HG03095 (cell line): Measurements from ENCODE around the gene RASA3.
"Not testable (repeated sequence)": the region's sequence is repeated elsewhere in the genome, so short reads cannot be mapped to it uniquely, and the experiment has no call there.

Experiments
- ATAC-seq: cut with Tn5 transposase; IDR thresholded peaks from one replicate; pipeline ENCODE4 v1.9.1; 2021; ENCODE audit warnings: moderate library complexity; ENCODE audit not compliant: unreplicated experiment

RASA3 gene

GRCh38 chr13:114115796-114116195, 16.6 kb downstream of the RASA3 start:
- ATAC-seq, result no peak

GRCh38 chr13:114115191-114115671, 17.2 kb downstream of the RASA3 start:
- no peak for ATAC-seq

GRCh38 chr13:114114666-114115065, 17.8 kb downstream of the RASA3 start:
- not testable (repeated sequence) for ATAC-seq

- ATAC-seq, result no peak
Measured at GRCh38 chr13:114114006-114114640, 18.3 kb downstream of the RASA3 start.

GRCh38 chr13:114113395-114113794, 19.0 kb downstream of the RASA3 start:
- not testable (repeated sequence) for ATAC-seq

- no peak for ATAC-seq
Measured at GRCh38 chr13:114112826-114113322, 19.5 kb downstream of the RASA3 start.

- ATAC-seq, result no peak
Measured at GRCh38 chr13:114112231-114112825, 20.1 kb downstream of the RASA3 start.

- no peak for ATAC-seq
Measured at GRCh38 chr13:114111577-114111976, 20.8 kb downstream of the RASA3 start.

GRCh38 chr13:114110830-114111189, 21.6 kb downstream of the RASA3 start:
- not testable (repeated sequence) for ATAC-seq

- peak; percentile 58 for ATAC-seq
Measured at GRCh38 chr13:114110091-114110829, 22.2 kb downstream of the RASA3 start.

GRCh38 chr13:114109641-114110041, 22.8 kb downstream of the RASA3 start:
- ATAC-seq, result no peak

GRCh38 chr13:114108894-114109293, 23.5 kb downstream of the RASA3 start:
- ATAC-seq, result no peak

GRCh38 chr13:114108141-114108761, 24.2 kb downstream of the RASA3 start:
- no peak for ATAC-seq

- no peak for ATAC-seq
Measured at GRCh38 chr13:114107686-114108081, 24.7 kb downstream of the RASA3 start.

- no peak for ATAC-seq
Measured at GRCh38 chr13:114106991-114107685, 25.3 kb downstream of the RASA3 start.

GRCh38 chr13:114106526-114106925, 25.9 kb downstream of the RASA3 start:
- no peak for ATAC-seq

- no peak for ATAC-seq
Measured at GRCh38 chr13:114105521-114106225, 26.8 kb downstream of the RASA3 start.

GRCh38 chr13:114104655-114105520, 27.5 kb downstream of the RASA3 start:
- no peak for ATAC-seq
